ENCODE measurements around the gene XAB2. TPM values are rescaled to one million over a fixed set of nuclear protein-coding genes. Genes with fewer than 3 reads are reported as not detected.

Gene XAB2
- total and polyA plus RNA-seq, 10 donors = 31.8 to 52.2 (median 42.7) TPM

DNA sequence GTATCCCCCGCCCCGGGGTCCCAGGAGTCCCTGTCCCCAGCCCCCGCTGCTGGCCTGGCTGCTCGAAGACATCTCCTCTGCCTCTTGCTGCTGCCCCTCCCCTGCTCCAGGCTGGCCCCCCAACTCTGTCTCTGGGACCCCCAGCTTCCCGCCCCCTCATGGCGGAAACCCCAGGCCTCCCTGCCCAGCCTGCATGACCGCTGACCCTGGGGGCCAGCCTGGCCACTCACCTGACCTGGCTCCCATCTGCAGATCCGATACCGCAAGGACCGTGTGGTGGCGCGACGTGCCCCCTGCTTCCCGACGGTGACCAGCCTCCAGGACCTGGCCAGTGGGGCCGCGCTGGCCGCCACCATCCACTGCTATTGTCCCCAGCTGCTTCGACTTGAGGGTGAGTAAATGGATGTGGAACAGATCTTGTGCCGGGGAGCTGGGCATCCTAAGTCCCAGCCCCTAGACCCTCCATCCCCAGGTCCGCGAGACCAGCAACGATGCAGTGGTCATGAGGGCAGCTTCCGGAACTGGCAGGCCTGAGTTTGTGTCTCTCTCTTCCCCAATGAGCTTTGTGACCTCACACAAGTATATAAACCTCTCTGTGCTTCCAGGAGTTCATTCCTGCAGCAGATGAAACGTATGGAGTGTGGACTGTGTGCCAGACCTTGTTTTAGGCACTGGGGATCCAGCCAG lies 21.3 kb downstream of the XAB2 start:
- no peak for TF ChIP-seq POLR2A (IDR thresholded peaks at IDR 0.05)
- TF ChIP-seq, protein P1, sequence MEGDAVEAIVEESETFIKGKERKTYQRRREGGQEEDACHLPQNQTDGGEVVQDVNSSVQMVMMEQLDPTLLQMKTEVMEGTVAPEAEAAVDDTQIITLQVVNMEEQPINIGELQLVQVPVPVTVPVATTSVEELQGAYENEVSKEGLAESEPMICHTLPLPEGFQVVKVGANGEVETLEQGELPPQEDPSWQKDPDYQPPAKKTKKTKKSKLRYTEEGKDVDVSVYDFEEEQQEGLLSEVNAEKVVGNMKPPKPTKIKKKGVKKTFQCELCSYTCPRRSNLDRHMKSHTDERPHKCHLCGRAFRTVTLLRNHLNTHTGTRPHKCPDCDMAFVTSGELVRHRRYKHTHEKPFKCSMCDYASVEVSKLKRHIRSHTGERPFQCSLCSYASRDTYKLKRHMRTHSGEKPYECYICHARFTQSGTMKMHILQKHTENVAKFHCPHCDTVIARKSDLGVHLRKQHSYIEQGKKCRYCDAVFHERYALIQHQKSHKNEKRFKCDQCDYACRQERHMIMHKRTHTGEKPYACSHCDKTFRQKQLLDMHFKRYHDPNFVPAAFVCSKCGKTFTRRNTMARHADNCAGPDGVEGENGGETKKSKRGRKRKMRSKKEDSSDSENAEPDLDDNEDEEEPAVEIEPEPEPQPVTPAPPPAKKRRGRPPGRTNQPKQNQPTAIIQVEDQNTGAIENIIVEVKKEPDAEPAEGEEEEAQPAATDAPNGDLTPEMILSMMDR (IDR thresholded peaks at IDR 0.05 in 8 of 11, conservative IDR thresholded peaks at IDR 0.05 in 3 of 11) = no peak
- no peak for TF ChIP-seq POLR2AphosphoS5 (IDR thresholded peaks at IDR 0.05)
- WGBS, 5 donors = 89 to 95% (median 92%) methylated on average over 22 to 25 of the region's 25 CpGs
- no peak overlapping the region for H3K4me3 ChIP-seq
- H3K27ac ChIP-seq = no peak overlapping the region
- H3K36me3 ChIP-seq = no peaks in the 10 kb centered on the region
- H3K4me1 ChIP-seq = no peaks in the 10 kb centered on the region
- DNase-seq = no peak
- H3K9me3 ChIP-seq = no peaks in the 10 kb centered on the region
- intact Hi-C loops (cut with DNase I; ENCODE audit: low total_unique reads) = no loop called here
- H3K27me3 ChIP-seq (replicated peaks in 1 of 7) = peaks cover 0 to 30% (median 0%) of the 10 kb centered on the region in 7 donors

DNA sequence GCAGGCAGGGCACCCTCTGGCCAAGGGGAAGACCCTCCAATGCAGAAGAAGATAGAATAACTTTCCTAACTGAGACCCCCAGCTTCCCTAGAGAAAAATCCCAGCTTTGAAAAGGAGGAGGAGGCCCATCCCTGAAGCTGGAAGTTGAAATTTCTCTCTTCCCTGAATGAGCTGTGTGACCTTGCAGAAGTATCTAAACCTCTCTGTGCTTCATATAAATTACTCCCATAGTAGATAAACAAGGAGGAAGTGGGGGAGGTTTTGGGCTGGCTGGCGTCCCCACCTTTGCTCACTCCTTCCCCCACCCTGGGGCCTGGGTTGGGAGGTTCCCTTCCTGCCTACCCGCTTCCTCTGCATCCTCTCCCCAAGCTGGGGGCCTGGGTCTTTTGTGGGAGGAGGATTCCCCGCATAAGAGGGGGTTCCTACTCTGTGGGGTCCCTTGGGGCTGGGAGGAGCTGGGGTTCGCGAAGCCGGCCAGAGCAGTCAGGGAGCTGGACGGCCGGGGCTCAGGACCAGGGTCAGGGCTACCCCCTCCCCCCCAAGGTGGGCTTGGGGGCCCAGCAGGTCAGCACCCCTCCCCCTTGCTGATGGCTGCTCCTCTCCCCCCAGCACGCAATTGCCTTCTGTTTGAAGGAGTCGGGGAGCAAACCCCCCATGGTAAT lies 22.0 kb downstream of the XAB2 start:
- TF ChIP-seq, protein P1 (IDR thresholded peaks at IDR 0.05 in 8 of 11, conservative IDR thresholded peaks at IDR 0.05 in 3 of 11) = no peak
- no peak for TF ChIP-seq POLR2A (IDR thresholded peaks at IDR 0.05)
- TF ChIP-seq POLR2AphosphoS5 (IDR thresholded peaks at IDR 0.05) = no peak
- 62 to 85% (median 69%) methylated on average over 9 to 10 of the region's 10 CpGs for WGBS, 5 donors
- Histone ChIP-seq H3K9me3 (no peaks in the 10 kb centered on the region), H3K4me3 (no peak overlapping the region), H3K27ac (no peak overlapping the region), H3K4me1 (no peaks in the 10 kb centered on the region), H3K36me3 (no peaks in the 10 kb centered on the region), H3K27me3 (replicated peaks in 1 of 7) (peaks cover 0 to 33% (median 0%) of the 10 kb centered on the region in 7 donors)
- intact Hi-C loops (cut with DNase I; ENCODE audit: low total_unique reads) = no loop called here
- no peak for DNase-seq

DNA sequence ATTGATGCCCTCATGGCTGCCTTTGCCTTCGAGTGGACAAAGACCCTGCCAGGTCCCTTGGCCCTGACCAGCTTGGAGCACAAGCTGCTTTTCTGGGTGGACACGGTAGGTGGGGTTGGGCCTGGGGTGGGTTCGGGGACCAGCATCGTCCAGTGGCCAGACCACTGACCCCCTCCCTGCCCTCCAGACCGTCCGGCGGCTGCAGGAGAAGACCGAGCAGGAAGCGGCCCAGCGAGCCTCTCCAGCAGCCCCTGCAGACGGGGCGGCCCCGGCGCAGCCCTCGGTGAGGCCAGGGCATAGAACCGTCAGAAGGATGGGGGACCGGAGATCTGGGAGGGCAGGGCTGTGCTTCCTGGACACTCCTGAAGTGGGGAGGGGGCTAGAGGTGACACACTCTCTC lies 23.1 kb downstream of the XAB2 start:
- H3K9me3 ChIP-seq = no peaks in the 10 kb centered on the region
- H3K36me3 ChIP-seq = no peaks in the 10 kb centered on the region
- 77 to 91% (median 86%) methylated on average over 14 to 17 of the region's 17 CpGs for WGBS, 5 donors
- no peak for TF ChIP-seq POLR2AphosphoS5 (IDR thresholded peaks at IDR 0.05)
- TF ChIP-seq, protein P1 (IDR thresholded peaks at IDR 0.05 in 8 of 11, conservative IDR thresholded peaks at IDR 0.05 in 3 of 11) = no peak
- TF ChIP-seq POLR2A (IDR thresholded peaks at IDR 0.05) = no peak
- H3K27me3 ChIP-seq (replicated peaks in 1 of 7) = peaks cover 0 to 44% (median 0%) of the 10 kb centered on the region in 7 donors
- DNase-seq = no peak
- H3K4me1 ChIP-seq = no peaks in the 10 kb centered on the region
- no peak overlapping the region for H3K27ac ChIP-seq
- intact Hi-C loops (cut with DNase I; ENCODE audit: low total_unique reads) = no loop called here
- H3K4me3 ChIP-seq = no peak overlapping the region

DNA sequence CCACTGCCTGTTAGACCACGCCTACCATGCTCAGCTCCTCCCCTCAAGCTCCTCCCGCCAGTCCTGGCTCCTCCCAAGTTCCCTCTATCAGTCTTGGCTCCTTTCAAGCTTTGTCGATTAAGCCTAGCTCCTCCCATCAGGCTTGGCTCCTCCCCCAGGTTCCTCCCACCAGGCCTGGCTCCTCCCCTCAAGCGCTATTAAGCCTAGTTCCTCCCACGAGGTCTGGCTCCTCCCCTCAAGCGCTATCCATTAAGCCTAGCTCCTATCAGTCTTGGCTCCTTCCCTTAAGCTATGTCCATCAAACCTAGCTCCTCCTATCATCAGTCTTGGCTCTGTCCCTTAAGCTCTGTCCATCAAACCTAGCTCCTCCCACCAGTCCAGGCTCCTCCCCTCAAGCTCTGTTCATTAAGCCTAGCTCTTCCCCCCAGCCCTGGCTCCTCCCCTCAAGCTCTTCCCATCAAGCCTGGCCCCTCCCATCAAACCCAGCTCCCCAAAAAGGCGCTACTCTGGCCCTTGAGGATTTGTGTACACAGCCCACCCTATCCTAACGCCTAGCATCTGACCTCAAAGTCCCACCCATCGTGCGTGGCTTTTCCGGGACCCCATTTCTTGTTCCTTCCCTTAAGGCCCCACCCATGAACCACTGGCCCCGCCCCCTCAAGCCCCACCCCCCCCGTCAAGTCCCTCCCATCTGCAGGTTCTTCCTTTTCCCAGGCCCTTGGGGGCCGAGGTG lies 23.7 kb downstream of the XAB2 start:
- 64 to 75% (median 65%) methylated on average over 14 of the region's 14 CpGs for WGBS, 5 donors
- Histone ChIP-seq H3K9me3 (no peaks in the 10 kb centered on the region), H3K36me3 (no peaks in the 10 kb centered on the region), H3K4me3 (no peak overlapping the region), H3K27ac (no peak overlapping the region), H3K4me1 (no peaks in the 10 kb centered on the region), H3K27me3 (replicated peaks in 1 of 7) (peaks cover 0 to 48% (median 0%) of the 10 kb centered on the region in 7 donors)
- TF ChIP-seq POLR2A (IDR thresholded peaks at IDR 0.05) = no peak
- TF ChIP-seq, protein P1 (IDR thresholded peaks at IDR 0.05 in 8 of 11, conservative IDR thresholded peaks at IDR 0.05 in 3 of 11) = no peak
- TF ChIP-seq POLR2AphosphoS5 (IDR thresholded peaks at IDR 0.05) = no peak
- intact Hi-C loops (cut with DNase I; ENCODE audit: low total_unique reads) = no loop called here
- DNase-seq = no peak
